Esophagus muscularis mucosa (tissue), 4 donors: ENCODE measurements around the gene SLBP.

ENCODE experiments used
- EP300 ChIP-seq: sonication (generic); formaldehyde crosslinking; IDR thresholded peaks from one replicate; pipeline ENCODE4 v1.6.1; 2017; ENCODE audit warnings: antibody characterized with exemption
- POLR2A ChIP-seq: fragments of 450-650 bp; IDR thresholded peaks from one replicate; pipeline ENCODE4 v1.6.1; 2017; ENCODE audit warnings: antibody characterized with exemption, moderate library complexity, mild to moderate bottlenecking, low read depth
- POLR2AphosphoS5 ChIP-seq, 2 donors: sonication (generic); formaldehyde crosslinking; IDR thresholded peaks; one replicate each; pipeline ENCODE4 v1.6.1; 2017; ENCODE audit warnings: antibody characterized with exemption in 2 of 2
- TF ChIP-seq, protein P1 (sequence below), 3 experiments: fragments of 200-600 bp in 2 of 3; fragments of 450-650 bp in 1 of 3; sonication (generic) in 2 of 3; IDR thresholded peaks; one replicate each; pipeline ENCODE4 v1.5.1; 2017 to 2019; ENCODE audit warnings: antibody characterized with exemption in 3 of 3, mild to moderate bottlenecking in 2 of 3, moderate library complexity in 1 of 3

DNA sequence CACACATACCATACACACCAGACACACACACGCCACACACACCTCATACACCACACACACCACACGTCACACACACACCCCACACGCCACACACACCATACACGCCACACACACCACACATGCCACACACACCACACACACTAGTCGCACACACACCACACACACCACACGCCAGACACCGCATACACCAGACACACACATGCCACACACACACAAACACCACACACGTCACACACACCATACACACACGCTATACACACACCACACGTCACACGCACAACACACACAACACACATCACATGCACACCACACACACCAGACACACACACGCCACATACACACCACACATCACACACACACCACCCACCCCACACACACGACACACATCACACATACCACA lies 60.0 kb downstream of the SLBP start:
- TF ChIP-seq POLR2A, result no peak
- TF ChIP-seq, protein P1, sequence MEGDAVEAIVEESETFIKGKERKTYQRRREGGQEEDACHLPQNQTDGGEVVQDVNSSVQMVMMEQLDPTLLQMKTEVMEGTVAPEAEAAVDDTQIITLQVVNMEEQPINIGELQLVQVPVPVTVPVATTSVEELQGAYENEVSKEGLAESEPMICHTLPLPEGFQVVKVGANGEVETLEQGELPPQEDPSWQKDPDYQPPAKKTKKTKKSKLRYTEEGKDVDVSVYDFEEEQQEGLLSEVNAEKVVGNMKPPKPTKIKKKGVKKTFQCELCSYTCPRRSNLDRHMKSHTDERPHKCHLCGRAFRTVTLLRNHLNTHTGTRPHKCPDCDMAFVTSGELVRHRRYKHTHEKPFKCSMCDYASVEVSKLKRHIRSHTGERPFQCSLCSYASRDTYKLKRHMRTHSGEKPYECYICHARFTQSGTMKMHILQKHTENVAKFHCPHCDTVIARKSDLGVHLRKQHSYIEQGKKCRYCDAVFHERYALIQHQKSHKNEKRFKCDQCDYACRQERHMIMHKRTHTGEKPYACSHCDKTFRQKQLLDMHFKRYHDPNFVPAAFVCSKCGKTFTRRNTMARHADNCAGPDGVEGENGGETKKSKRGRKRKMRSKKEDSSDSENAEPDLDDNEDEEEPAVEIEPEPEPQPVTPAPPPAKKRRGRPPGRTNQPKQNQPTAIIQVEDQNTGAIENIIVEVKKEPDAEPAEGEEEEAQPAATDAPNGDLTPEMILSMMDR (IDR thresholded peaks at IDR 0.05), result no peak
- TF ChIP-seq EP300, result no peak
- no peak for TF ChIP-seq POLR2AphosphoS5 (IDR thresholded peaks at IDR 0.05)
